D721Med (cell line): ENCODE data around the gene FGD2.

Experiments used
- DNase-seq: peaks from one replicate; pipeline ENCODE4 v3.0.0; 2011; ENCODE audit warnings: low spot score; ENCODE audit not compliant: insufficient read length
- FAIRE-seq: peaks from 2 replicates; lab custom pipeline; 2011; peaks lifted over from hg19 to GRCh38; lab: Jason Lieb, UNC
- TF ChIP-seq, protein P1 (sequence below): IDR thresholded peaks from 2 replicates; pipeline ENCODE4 v1.5.1; 2012; ENCODE audit warnings: mild to moderate bottlenecking, control low read depth; ENCODE audit not compliant: insufficient read depth; ENCODE audit errors: missing control alignments

Gene FGD2

DNA sequence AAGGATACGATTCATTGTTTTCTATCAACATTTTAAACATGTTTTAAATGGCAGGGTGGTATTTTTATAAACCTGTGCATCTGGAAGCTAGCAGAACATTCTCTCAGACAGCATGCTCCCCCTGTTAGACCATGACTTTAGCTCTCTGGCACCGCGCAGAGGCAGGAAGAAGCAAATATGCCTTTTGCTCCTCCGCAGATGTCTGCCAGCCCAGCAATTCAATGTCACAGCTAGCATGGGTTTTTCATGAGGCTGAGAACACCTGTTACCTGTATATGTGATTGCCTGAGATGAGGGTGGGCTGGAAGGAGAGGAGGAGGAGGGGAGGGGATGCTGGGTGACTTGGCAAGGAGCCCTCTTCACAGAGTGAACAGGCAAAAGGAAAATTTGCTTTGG, 26.1 kb upstream of the FGD2 start:
- TF ChIP-seq, protein P1, sequence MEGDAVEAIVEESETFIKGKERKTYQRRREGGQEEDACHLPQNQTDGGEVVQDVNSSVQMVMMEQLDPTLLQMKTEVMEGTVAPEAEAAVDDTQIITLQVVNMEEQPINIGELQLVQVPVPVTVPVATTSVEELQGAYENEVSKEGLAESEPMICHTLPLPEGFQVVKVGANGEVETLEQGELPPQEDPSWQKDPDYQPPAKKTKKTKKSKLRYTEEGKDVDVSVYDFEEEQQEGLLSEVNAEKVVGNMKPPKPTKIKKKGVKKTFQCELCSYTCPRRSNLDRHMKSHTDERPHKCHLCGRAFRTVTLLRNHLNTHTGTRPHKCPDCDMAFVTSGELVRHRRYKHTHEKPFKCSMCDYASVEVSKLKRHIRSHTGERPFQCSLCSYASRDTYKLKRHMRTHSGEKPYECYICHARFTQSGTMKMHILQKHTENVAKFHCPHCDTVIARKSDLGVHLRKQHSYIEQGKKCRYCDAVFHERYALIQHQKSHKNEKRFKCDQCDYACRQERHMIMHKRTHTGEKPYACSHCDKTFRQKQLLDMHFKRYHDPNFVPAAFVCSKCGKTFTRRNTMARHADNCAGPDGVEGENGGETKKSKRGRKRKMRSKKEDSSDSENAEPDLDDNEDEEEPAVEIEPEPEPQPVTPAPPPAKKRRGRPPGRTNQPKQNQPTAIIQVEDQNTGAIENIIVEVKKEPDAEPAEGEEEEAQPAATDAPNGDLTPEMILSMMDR, result peak; percentile 64
- no peak for DNase-seq
- FAIRE-seq, result no peak

DNA sequence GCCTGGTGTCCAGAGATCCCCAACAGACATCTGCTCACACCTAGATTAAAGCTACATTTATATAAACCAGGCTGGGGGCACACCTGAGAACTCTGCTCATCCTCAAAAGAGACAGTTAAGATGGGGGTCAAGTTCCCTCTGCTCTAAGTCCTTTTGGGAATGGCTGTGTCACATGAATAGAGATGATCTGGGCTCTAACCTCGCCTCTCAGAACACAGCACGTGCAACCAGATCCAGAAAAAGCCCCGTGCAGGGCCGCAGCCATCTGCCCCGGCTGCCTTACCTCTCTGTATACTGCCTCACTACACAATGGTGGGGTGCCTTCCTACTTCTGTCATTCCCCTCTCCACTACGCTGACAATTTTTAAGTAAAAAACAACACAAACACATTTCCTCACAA, 25.3 kb upstream of the FGD2 start:
- TF ChIP-seq, protein P1, result no peak
- no peak for FAIRE-seq
- DNase-seq, result no peak

DNA sequence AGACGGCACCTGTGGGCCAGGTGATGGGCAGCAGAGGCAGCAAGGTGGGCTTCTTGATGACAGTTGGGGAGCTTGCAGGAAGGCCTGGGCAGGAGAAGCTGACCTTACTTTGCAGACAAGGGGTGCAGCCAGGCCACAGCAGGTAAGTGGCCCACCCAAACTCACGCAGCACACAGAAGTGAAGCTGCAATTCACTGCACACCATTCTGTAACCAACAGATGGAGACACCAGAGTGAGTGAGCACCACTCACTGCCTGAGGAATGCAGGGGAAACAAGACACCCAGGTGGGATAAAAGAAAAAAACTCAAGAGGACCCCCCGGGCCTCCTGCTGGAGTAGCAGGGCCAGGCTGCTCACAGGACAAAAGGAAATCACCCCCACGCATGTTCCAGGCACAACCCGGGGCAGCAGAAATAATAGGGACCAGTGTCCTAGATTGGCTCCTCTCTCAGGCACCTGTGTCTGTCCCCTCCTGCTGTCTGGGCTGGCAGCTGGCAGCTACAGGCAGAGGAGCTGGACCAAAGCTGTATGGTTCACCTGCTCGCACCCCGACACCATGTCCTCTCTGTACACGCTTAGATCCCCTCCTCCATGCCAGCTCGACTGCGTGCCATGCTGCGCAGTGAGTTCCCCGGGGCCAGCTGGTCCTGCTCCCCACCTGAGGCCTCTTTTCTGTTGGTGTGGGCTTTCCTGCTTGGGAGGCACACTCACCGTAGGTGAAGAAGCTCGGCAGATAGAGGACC, 24.4 kb upstream of the FGD2 start:
- no peak for DNase-seq

DNA sequence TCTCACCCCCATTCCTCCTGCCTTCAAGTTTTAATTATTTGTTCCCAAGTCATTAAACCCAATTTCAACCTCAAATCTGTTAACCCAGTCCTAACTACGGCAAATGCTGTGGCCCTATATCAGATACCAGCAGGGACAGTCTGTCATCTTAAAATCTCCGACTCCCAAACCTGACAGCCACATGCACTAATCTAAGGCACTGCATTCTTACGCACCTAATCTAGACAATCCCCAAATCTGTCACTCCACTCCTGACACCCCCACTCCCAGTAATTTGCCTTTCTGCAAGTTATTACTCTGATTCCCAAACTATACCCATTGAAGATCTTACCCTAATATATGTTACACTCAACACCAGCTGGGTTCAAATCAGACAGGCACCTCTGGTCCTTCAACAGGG, 21.9 kb upstream of the FGD2 start:
- FAIRE-seq (no peak), DNase-seq (no peak)
- TF ChIP-seq, protein P1, result no peak

More for the DNA sequence above, 24.4 kb upstream of the FGD2 start:
- no peak for FAIRE-seq
- TF ChIP-seq, protein P1, result no peak

DNA sequence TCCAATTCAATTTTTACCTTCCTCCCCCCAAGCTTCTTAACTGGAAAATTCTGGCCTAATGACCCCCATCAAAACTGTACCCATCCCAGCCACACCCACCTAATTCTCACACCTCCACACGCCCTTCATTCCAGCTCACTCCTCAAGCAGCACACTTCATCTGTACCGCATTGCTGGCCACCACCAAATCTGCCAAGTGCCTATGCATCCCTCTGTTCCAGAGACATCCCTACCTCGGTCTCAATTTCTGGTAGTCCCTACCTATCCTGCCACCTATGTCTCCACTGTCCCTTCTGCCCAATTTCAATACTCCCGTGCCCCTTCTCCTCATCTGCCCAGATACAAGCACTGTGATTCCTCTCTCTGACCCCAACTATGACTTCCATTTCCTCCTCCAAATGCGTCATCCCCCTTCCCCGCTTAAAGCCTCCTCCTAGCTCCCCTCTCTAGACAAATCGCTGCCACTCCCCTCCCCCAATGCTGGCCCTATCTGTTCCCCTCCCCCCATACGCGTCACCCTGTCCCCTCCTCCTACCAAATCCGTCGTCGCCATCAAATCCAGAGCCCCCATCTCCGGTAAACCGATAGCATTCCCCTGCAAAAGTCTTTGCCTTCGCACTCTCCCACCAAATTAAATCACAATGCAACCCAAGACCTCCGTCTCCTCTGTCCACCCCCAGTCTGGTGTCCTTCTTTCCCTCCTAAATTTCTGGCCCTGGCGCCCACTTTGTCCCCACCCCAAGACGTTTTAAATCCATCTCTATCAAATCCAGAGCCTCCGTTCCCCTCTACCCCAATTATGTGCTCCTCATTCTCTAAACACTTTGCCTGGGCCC, 20.7 kb upstream of the FGD2 start:
- TF ChIP-seq, protein P1, result no peak
- DNase-seq (no peak), FAIRE-seq (no peak)

DNA sequence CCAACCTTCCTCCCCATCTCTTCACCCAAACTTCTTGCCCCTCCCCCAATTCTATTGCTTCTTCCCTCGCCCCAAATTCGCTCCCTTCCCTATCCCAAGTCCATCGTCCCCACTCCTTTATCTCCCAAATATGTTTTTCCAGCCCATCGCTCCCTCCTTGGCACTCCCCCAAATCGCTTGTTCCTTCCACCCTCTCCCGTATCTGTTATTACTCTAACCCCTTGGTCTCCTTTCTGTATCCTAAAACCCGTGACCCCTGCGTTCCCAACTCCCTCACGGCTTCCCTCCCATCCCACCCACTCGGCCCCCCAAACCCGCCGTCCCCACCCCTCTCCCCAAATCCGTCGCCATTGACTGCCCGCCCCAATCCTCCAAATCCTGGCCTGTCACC, 20.0 kb upstream of the FGD2 start:
- FAIRE-seq (no peak), DNase-seq (no peak)

More for the DNA sequence above, 20.0 kb upstream of the FGD2 start:
- TF ChIP-seq, protein P1, result no peak
